ENCODE data around the gene MRPL22. TPM values are rescaled to one million over a fixed set of nuclear protein-coding genes. Genes with fewer than 3 reads are reported as not detected.
A peak's percentile ranks its signal among the peaks of the same experiment; 100 is the strongest.
"Not testable (repeated sequence)": the region's sequence is repeated elsewhere in the genome, so short reads cannot be mapped to it uniquely, and the experiment has no call there.

The MRPL22 gene
- total and polyA plus RNA-seq, 7 donors, result 13.8 to 73.1 (median 40.0) TPM

GRCh38 chr5:154937718-154938466, 3.0 kb upstream of the MRPL22 start, which contains the start of gene GEMIN5:
TSS of gene GEMIN5 (minus strand) at chr5:154938211. CDS start at chr5:154938133, 78 bp downstream.
- H3K4me1 ChIP-seq, result peaks cover 0 to 43% (median 31%) of the 10 kb centered on the region in 4 donors
- peak within 1 kb of the TSS; percentile 78 to 84 (median 82) for H3K27ac ChIP-seq
- intact Hi-C loops (cut with DNase I), result loop anchor here (2.0 kb wide), 1 partner anchor 79 kb away; the partner anchor contains the start of gene CNOT8
- no peaks in the 10 kb centered on the region for H3K27me3 ChIP-seq
- WGBS, 2 donors, result 0% methylated on average over 61 of the region's 61 CpGs
- DNase-seq, result peak; percentile 91
- no peak for TF ChIP-seq CTCF (IDR thresholded peaks at IDR 0.05)
- TF ChIP-seq EP300 (IDR thresholded peaks at IDR 0.05), result no peak
- TF ChIP-seq POLR2AphosphoS5 (IDR thresholded peaks at IDR 0.05), result peak; percentile 65 to 79 (median 75)
- TF ChIP-seq POLR2A (IDR thresholded peaks at IDR 0.05), result peak; percentile 4 to 26
- H3K9me3 ChIP-seq, result no peaks in the 10 kb centered on the region
- H3K36me3 ChIP-seq, result peaks cover 0 to 13% (median 0%) of the 10 kb centered on the region in 4 donors
- peak within 1 kb of the TSS; percentile 84 to 92 (median 86) for H3K4me3 ChIP-seq

- 92% methylated on average over 5 of the region's 5 CpGs for WGBS, 2 donors
- H3K4me1 ChIP-seq, result peaks cover 0 to 47% (median 35%) of the 10 kb centered on the region in 4 donors
These were observed 1.5 kb upstream of the MRPL22 start for GRCh38 chr5:154939387-154939786.

GRCh38 chr5:154940375-154940771, 500 bp upstream of the MRPL22 start:
- Histone ChIP-seq H3K27ac (peak overlapping the region; percentile 70 to 81 (median 80)), H3K4me3 (peak overlapping the region; percentile 47 to 75 (median 68)), H3K27me3 (no peaks in the 10 kb centered on the region), H3K9me3 (no peaks in the 10 kb centered on the region), H3K4me1 (peaks cover 0 to 50% (median 38%) of the 10 kb centered on the region in 4 donors), H3K36me3 (peaks cover 0 to 11% (median 0%) of the 10 kb centered on the region in 4 donors)
- intact Hi-C loops (cut with DNase I), result loop anchor here (10.0 kb wide), 2 partner anchors 256 to 286 kb away; no protein-coding TSS in a partner anchor
- no peak for TF ChIP-seq CTCF (IDR thresholded peaks at IDR 0.05)
- TF ChIP-seq EP300 (IDR thresholded peaks at IDR 0.05), result no peak
- TF ChIP-seq POLR2A (IDR thresholded peaks at IDR 0.05), result no peak
- TF ChIP-seq POLR2AphosphoS5 (IDR thresholded peaks at IDR 0.05), result no peak
- DNase-seq, result no peak
- 75 to 88% methylated on average over 9 of the region's 9 CpGs for WGBS, 2 donors

More at GRCh38 chr5:154939387-154939786, 1.5 kb upstream of the MRPL22 start:
- H3K27ac ChIP-seq, H3K4me3 ChIP-seq, DNase-seq, H3K27me3 ChIP-seq, H3K9me3 ChIP-seq: not testable (repeated sequence)
- intact Hi-C loops (cut with DNase I), result loop anchor here (2.0 kb wide), 1 partner anchor 81 kb away; the partner anchor contains the start of gene CNOT8
- peaks cover 0 to 13% (median 0%) of the 10 kb centered on the region in 4 donors for H3K36me3 ChIP-seq

GRCh38 chr5:154943527-154943926, 2.7 kb downstream of the MRPL22 start:
- intact Hi-C loops (cut with DNase I), result loop anchor here (10.0 kb wide), 2 partner anchors 259 to 289 kb away; no protein-coding TSS in a partner anchor
- Histone ChIP-seq H3K36me3 (peaks cover 0 to 6% (median 0%) of the 10 kb centered on the region in 4 donors), H3K27me3 (no peaks in the 10 kb centered on the region), H3K4me3 (no peak overlapping the region), H3K27ac (no peak overlapping the region), H3K9me3 (no peaks in the 10 kb centered on the region), H3K4me1 (peaks cover 0 to 48% (median 29%) of the 10 kb centered on the region in 4 donors)
- TF ChIP-seq POLR2AphosphoS5 (IDR thresholded peaks at IDR 0.05), result no peak
- TF ChIP-seq EP300 (IDR thresholded peaks at IDR 0.05), result no peak
- no peak for TF ChIP-seq CTCF (IDR thresholded peaks at IDR 0.05)
- no peak for TF ChIP-seq POLR2A (IDR thresholded peaks at IDR 0.05)
- no peak for DNase-seq
- WGBS, 2 donors, result 89 to 92% methylated on average over 5 of the region's 5 CpGs

GRCh38 chr5:154944716-154945115, 3.8 kb downstream of the MRPL22 start:
- intact Hi-C loops (cut with DNase I), result loop anchor here (10.0 kb wide), 2 partner anchors 260 to 290 kb away; no protein-coding TSS in a partner anchor
- H3K27ac ChIP-seq, result no peak overlapping the region
- H3K27me3 ChIP-seq, result no peaks in the 10 kb centered on the region
- H3K4me3 ChIP-seq, result no peak overlapping the region
- H3K4me1 ChIP-seq, result peaks cover 0 to 46% (median 27%) of the 10 kb centered on the region in 4 donors
- no peak for DNase-seq
- TF ChIP-seq POLR2AphosphoS5 (IDR thresholded peaks at IDR 0.05) (no peak), EP300 (IDR thresholded peaks at IDR 0.05) (no peak)
- peaks cover 0 to 6% (median 0%) of the 10 kb centered on the region in 4 donors for H3K36me3 ChIP-seq
- H3K9me3 ChIP-seq, result no peaks in the 10 kb centered on the region
